ENCODE results near the gene GMEB2. TPM values are rescaled to one million over a fixed set of nuclear protein-coding genes. Genes with fewer than 3 reads are reported as not detected.
"Not testable (repeated sequence)": the region's sequence is repeated elsewhere in the genome, so short reads cannot be mapped to it uniquely, and the experiment has no call there.

GMEB2 gene
- total and polyA plus RNA-seq, 4 donors: 5.9 to 12.0 (median 10.2) TPM

DNA sequence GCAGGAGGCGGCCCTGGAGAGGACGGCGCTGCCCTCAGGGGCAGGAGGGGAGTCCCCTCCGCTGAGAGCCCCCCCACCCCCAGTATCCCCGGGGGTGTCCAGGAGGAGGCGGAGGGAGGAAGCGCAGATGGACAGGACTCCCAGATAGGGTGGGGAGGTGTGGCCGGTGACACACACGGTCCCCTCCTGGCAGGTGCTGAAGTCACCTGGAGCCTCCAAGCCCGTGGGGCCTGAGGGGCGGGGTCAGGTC is 25.0 kb upstream of the GMEB2 start:
- no peak for DNase-seq (ENCODE audit: low read depth in 4 of 6, low spot score in 6 of 6)
- Histone ChIP-seq H3K4me3 (ENCODE audit: low read depth, low read length) (peak overlapping the region; percentile 45), H3K27ac (ENCODE audit: low read depth, low read length) (no peak overlapping the region)

GRCh38 chr20:63650486-63650885 is 23.6 kb upstream of the GMEB2 start:
- H3K4me3 ChIP-seq (ENCODE audit: low read depth, low read length); H3K9me3 ChIP-seq (ENCODE audit: control insufficient read depth, insufficient read depth, low read length); DNase-seq (ENCODE audit: low read depth in 4 of 6, low spot score in 6 of 6); H3K27me3 ChIP-seq (ENCODE audit: control insufficient read depth, insufficient read depth, low read length); H3K27ac ChIP-seq (ENCODE audit: low read depth, low read length): not testable (repeated sequence)
- Histone ChIP-seq H3K36me3 (ENCODE audit: control insufficient read depth, insufficient read depth, low read length) (peaks cover 25% of the 10 kb centered on the region), H3K4me1 (ENCODE audit: control insufficient read depth, insufficient read depth, low read length) (peaks cover 34% of the 10 kb centered on the region)
- no CpG with 5 or more reads among the region's 25 CpGs for WGBS (ENCODE audit: insufficient coverage)

More for the DNA sequence above, 25.0 kb upstream of the GMEB2 start:
- Histone ChIP-seq H3K9me3 (ENCODE audit: control insufficient read depth, insufficient read depth, low read length) (no peaks in the 10 kb centered on the region), H3K4me1 (ENCODE audit: control insufficient read depth, insufficient read depth, low read length) (peaks cover 38% of the 10 kb centered on the region), H3K27me3 (ENCODE audit: control insufficient read depth, insufficient read depth, low read length) (no peaks in the 10 kb centered on the region), H3K36me3 (ENCODE audit: control insufficient read depth, insufficient read depth, low read length) (peaks cover 25% of the 10 kb centered on the region)
- 16% methylated on average over 6 of the region's 11 CpGs for WGBS (ENCODE audit: insufficient coverage)

GRCh38 chr20:63648895-63649589 is 22.1 kb upstream of the GMEB2 start:
- H3K27ac ChIP-seq (ENCODE audit: low read depth, low read length): no peak overlapping the region
- H3K4me3 ChIP-seq (ENCODE audit: low read depth, low read length): no peak overlapping the region
- H3K9me3 ChIP-seq (ENCODE audit: control insufficient read depth, insufficient read depth, low read length): no peaks in the 10 kb centered on the region
- H3K36me3 ChIP-seq (ENCODE audit: control insufficient read depth, insufficient read depth, low read length): peaks cover 31% of the 10 kb centered on the region
- peaks cover 21% of the 10 kb centered on the region for H3K4me1 ChIP-seq (ENCODE audit: control insufficient read depth, insufficient read depth, low read length)
- H3K27me3 ChIP-seq (ENCODE audit: control insufficient read depth, insufficient read depth, low read length): no peaks in the 10 kb centered on the region
- WGBS (ENCODE audit: insufficient coverage): 84% methylated on average over 9 of the region's 11 CpGs
- no peak for DNase-seq (ENCODE audit: low read depth in 4 of 6, low spot score in 6 of 6)

DNA sequence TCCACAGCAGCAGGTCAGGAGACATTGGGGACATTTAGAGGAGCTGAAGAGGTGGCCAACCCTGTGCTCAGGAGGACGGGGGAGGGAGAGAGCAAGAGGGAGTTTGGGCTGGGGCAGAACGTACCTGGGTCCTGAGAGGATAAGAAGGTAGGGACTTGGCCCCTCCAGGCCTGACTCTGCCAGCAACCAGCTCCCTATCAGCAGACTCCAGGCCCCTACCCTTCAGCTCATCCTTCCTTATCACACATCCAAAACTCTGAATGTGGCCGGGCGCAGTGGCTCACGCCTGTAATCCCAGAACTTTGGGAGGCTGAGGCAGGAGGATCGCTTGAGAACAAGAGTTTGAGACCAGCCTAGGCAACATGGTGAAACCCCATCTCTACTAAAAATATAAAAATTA is 21.3 kb upstream of the GMEB2 start:
- Histone ChIP-seq H3K27me3 (ENCODE audit: control insufficient read depth, insufficient read depth, low read length) (no peaks in the 10 kb centered on the region), H3K4me3 (ENCODE audit: low read depth, low read length) (no peak overlapping the region), H3K36me3 (ENCODE audit: control insufficient read depth, insufficient read depth, low read length) (peaks cover 40% of the 10 kb centered on the region), H3K27ac (ENCODE audit: low read depth, low read length) (no peak overlapping the region), H3K9me3 (ENCODE audit: control insufficient read depth, insufficient read depth, low read length) (no peaks in the 10 kb centered on the region), H3K4me1 (ENCODE audit: control insufficient read depth, insufficient read depth, low read length) (peaks cover 15% of the 10 kb centered on the region)
- WGBS (ENCODE audit: insufficient coverage): no CpG with 5 or more reads among the region's 6 CpGs
- no peak for DNase-seq (ENCODE audit: low read depth in 4 of 6, low spot score in 6 of 6)

DNA sequence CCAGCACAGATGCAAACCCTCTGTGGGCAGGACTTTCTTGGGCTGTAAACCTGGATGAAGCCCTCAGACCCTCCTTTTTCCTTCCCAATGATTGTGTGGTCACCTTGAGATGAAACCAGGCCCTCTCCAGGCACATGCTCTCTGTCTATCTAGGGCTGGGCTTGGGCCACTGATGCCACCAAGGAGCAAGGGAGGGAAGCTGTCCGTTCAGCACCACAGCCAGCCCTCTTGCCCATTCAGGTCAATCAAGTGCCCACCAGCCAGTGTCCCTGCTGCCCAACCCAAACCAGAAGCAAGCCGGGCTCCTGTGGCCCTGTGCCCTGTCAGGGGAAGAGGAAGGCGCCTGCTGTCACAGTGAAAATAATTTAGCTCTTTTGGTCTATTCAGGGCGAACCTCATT is 18.3 kb upstream of the GMEB2 start:
- no peak for DNase-seq (ENCODE audit: low read depth in 4 of 6, low spot score in 6 of 6)
- Histone ChIP-seq H3K4me3 (ENCODE audit: low read depth, low read length) (no peak overlapping the region), H3K9me3 (ENCODE audit: control insufficient read depth, insufficient read depth, low read length) (no peaks in the 10 kb centered on the region), H3K4me1 (ENCODE audit: control insufficient read depth, insufficient read depth, low read length) (peaks cover 11% of the 10 kb centered on the region), H3K27ac (ENCODE audit: low read depth, low read length) (no peak overlapping the region), H3K27me3 (ENCODE audit: control insufficient read depth, insufficient read depth, low read length) (no peaks in the 10 kb centered on the region), H3K36me3 (ENCODE audit: control insufficient read depth, insufficient read depth, low read length) (peaks cover 49% of the 10 kb centered on the region)
- 79% methylated on average over 4 of the region's 4 CpGs for WGBS (ENCODE audit: insufficient coverage)

- no peak overlapping the region for H3K27ac ChIP-seq (ENCODE audit: low read depth, low read length)
- H3K27me3 ChIP-seq (ENCODE audit: control insufficient read depth, insufficient read depth, low read length): no peaks in the 10 kb centered on the region
- H3K36me3 ChIP-seq (ENCODE audit: control insufficient read depth, insufficient read depth, low read length): peaks cover 55% of the 10 kb centered on the region
- no peak overlapping the region for H3K4me3 ChIP-seq (ENCODE audit: low read depth, low read length)
- H3K4me1 ChIP-seq (ENCODE audit: control insufficient read depth, insufficient read depth, low read length): peaks cover 13% of the 10 kb centered on the region
- no peak for DNase-seq (ENCODE audit: low read depth in 4 of 6, low spot score in 6 of 6)
- WGBS (ENCODE audit: insufficient coverage): 89% methylated on average over 9 of the region's 15 CpGs
- no peaks in the 10 kb centered on the region for H3K9me3 ChIP-seq (ENCODE audit: control insufficient read depth, insufficient read depth, low read length)
These were observed 17.0 kb upstream of the GMEB2 start for GRCh38 chr20:63643946-63644345.

GRCh38 chr20:63643499-63643898 is 16.6 kb upstream of the GMEB2 start:
- no peak for DNase-seq (ENCODE audit: low read depth in 4 of 6, low spot score in 6 of 6)

DNA sequence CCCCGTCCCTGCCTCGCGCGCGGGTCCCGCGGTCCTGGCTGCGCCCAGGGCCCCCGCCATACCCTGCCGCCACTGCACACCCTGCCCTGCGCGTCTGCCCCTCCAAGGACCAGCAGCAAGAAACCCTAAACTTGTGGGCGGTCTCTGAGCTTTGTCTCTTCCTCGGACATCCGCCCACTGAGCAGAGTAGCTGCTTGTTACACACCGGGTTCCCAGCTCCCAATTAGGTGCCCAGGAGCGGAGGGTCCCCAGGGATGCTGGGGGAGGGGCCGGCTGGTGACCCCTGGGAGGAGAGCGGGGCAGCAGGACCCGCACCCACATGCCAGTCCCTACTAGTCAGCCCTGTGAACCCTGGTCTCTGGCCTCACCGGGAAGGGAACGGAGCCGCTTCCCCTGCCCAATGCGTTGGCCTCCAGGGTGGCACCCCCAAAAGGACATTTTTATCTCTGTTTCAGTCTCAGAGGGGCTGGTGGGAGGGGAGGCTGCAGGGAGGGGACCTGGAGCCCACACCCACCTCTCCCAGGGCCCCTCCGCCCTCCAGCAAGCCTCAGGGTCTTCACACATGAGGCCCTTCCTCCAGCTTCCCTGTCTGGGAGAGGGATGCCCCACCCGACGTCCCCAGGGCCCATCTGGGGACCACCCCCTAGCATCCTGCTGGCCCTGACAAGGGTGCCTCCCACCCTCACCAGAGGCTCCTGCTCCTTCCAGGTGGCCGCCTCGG is 15.8 kb upstream of the GMEB2 start:
- Histone ChIP-seq H3K4me3 (ENCODE audit: low read depth, low read length) (no peak overlapping the region), H3K4me1 (ENCODE audit: control insufficient read depth, insufficient read depth, low read length) (peaks cover 13% of the 10 kb centered on the region), H3K9me3 (ENCODE audit: control insufficient read depth, insufficient read depth, low read length) (no peaks in the 10 kb centered on the region), H3K27ac (ENCODE audit: low read depth, low read length) (no peak overlapping the region), H3K27me3 (ENCODE audit: control insufficient read depth, insufficient read depth, low read length) (no peaks in the 10 kb centered on the region), H3K36me3 (ENCODE audit: control insufficient read depth, insufficient read depth, low read length) (peaks cover 45% of the 10 kb centered on the region)
- no peak for DNase-seq (ENCODE audit: low read depth in 4 of 6, low spot score in 6 of 6)
- 21% methylated on average over 20 of the region's 29 CpGs for WGBS (ENCODE audit: insufficient coverage)

More at GRCh38 chr20:63643499-63643898, 16.6 kb upstream of the GMEB2 start:
- H3K4me3 ChIP-seq (ENCODE audit: low read depth, low read length): no peak overlapping the region
- no peaks in the 10 kb centered on the region for H3K9me3 ChIP-seq (ENCODE audit: control insufficient read depth, insufficient read depth, low read length)
- 93% methylated on average over 6 of the region's 10 CpGs for WGBS (ENCODE audit: insufficient coverage)
- H3K36me3 ChIP-seq (ENCODE audit: control insufficient read depth, insufficient read depth, low read length): peaks cover 51% of the 10 kb centered on the region
- no peak overlapping the region for H3K27ac ChIP-seq (ENCODE audit: low read depth, low read length)
- no peaks in the 10 kb centered on the region for H3K27me3 ChIP-seq (ENCODE audit: control insufficient read depth, insufficient read depth, low read length)
- peaks cover 13% of the 10 kb centered on the region for H3K4me1 ChIP-seq (ENCODE audit: control insufficient read depth, insufficient read depth, low read length)

DNA sequence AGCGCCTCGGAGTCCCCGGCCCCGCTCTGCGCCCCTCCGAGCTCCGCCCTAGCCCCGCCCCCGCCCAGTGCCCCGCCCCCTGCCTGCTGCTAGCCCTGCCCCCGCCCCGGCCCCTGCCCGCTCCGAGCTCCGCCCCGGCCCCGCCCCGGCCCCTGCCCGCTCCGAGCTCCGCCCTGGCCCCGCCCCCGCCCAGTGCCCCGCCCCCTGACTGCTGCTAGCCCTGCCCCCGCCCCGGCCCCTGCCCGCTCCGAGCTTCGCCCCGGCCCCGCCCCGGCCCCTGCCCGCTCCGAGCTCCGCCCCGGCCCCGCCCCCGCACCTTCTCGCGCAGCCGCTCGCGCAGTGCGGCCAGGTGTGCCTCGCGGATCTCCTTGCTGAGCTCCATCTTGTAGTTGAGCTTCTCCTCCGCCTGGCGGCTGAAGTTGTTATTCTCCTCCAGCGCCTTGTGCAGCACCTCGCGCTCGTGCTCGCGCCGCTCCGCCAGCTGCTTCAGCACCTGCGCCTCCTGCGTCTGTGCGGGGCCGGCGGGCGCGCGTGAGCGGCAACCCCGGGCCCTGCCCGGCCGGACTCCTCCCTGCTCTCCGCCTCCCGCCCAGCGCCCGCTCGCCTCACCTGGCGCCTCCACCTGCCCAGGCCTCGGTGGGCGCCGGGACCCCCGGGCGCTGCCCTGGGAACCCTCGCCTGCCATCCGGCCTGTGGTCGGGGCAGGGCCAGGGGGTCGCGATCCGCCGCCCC is 15.1 kb upstream of the GMEB2 start:
- H3K27ac ChIP-seq (ENCODE audit: low read depth, low read length): no peak overlapping the region
- peaks cover 45% of the 10 kb centered on the region for H3K36me3 ChIP-seq (ENCODE audit: control insufficient read depth, insufficient read depth, low read length)
- under 1% methylated on average over 65 of the region's 86 CpGs for WGBS (ENCODE audit: insufficient coverage)
- DNase-seq (ENCODE audit: low read depth in 4 of 6, low spot score in 6 of 6): peak in 3 of 6 donors; percentile 78 to 96 (median 90)
- H3K4me3 ChIP-seq (ENCODE audit: low read depth, low read length): peak overlapping the region; percentile 44
- no peaks in the 10 kb centered on the region for H3K27me3 ChIP-seq (ENCODE audit: control insufficient read depth, insufficient read depth, low read length)
- peaks cover 13% of the 10 kb centered on the region for H3K4me1 ChIP-seq (ENCODE audit: control insufficient read depth, insufficient read depth, low read length)
- no peaks in the 10 kb centered on the region for H3K9me3 ChIP-seq (ENCODE audit: control insufficient read depth, insufficient read depth, low read length)
